Spinal cord (tissue), 10 donors: ENCODE data around the gene SPATA31D3. TPM values are rescaled to one million over a fixed set of nuclear protein-coding genes. Genes with fewer than 3 reads are reported as not detected.
"Not testable (repeated sequence)": the region's sequence is repeated elsewhere in the genome, so short reads cannot be mapped to it uniquely, and the experiment has no call there.

Experiments
- DNase-seq, 6 donors: peaks; one replicate each; pipeline versions ENCODE4 v3.0.0 to v3.0.0-alpha.2; 2013 to 2015; ENCODE audit warnings: low spot score in 6 of 6, low read depth in 4 of 6
- H3K27ac ChIP-seq: one replicate; pipeline ENCODE4 v1.5.1; 2013; ENCODE audit warnings: low read depth, low read length, control low read depth
- H3K27me3 ChIP-seq: one replicate; pipeline ENCODE4 v1.6.1; 2013; ENCODE audit warnings: low read length; ENCODE audit not compliant: control insufficient read depth, insufficient read depth
- H3K36me3 ChIP-seq: one replicate; pipeline ENCODE4 v1.6.1; 2013; ENCODE audit warnings: low read length; ENCODE audit not compliant: control insufficient read depth, insufficient read depth
- H3K4me1 ChIP-seq: one replicate; pipeline ENCODE4 v1.6.1; 2013; ENCODE audit warnings: low read length; ENCODE audit not compliant: control insufficient read depth, insufficient read depth
- H3K4me3 ChIP-seq: one replicate; pipeline ENCODE4 v1.5.1; 2013; ENCODE audit warnings: low read depth, low read length, control low read depth
- H3K9me3 ChIP-seq: one replicate; pipeline ENCODE4 v1.6.1; 2013; ENCODE audit warnings: low read length; ENCODE audit not compliant: control insufficient read depth, insufficient read depth
- WGBS: methylation state at CpG from one replicate; pipeline ENCODE4 v1.1.5; 2013; ENCODE audit warnings: missing lambda C conversion rate; ENCODE audit not compliant: insufficient coverage; 5-methylcytosine and 5-hydroxymethylcytosine counted together
- polyA plus RNA-seq, 2 donors: library from polyadenylated mRNA; unstranded; fragments of 120-200 nt; gene quantifications; one replicate each; pipeline ENCODE4 v1.2.1, GENCODE V29; 2013; ENCODE audit not compliant: insufficient read length in 2 of 2
- total RNA-seq, 2 donors: library from RNA; depleted of rRNA in 1 of 2; stranded (reverse); fragments of 120-200 nt in 1 of 2; fragments of >200 nt in 1 of 2; gene quantifications; one replicate each; pipeline versions ENCODE4 v1.2.3 to v1.2.4, GENCODE V29; 2013 to 2014
- donor health status: healthy.

SPATA31D3 gene
- total and polyA plus RNA-seq, 4 donors, result not detected

- H3K36me3 ChIP-seq, H3K4me1 ChIP-seq, H3K27ac ChIP-seq, H3K9me3 ChIP-seq, H3K27me3 ChIP-seq, H3K4me3 ChIP-seq, DNase-seq: not testable (repeated sequence)
- WGBS, result no CpG with 5 or more reads among the region's 3 CpGs
Measured at GRCh38 chr9:81918507-81918906, 24.8 kb upstream of the SPATA31D3 start.

GRCh38 chr9:81928305-81928704, 15.0 kb upstream of the SPATA31D3 start, which contains the start of gene SPATA31D4:
Gene SPATA31D4, plus strand, starts transcription at chr9:81928428. Its CDS starts 86 bp downstream, at chr9:81928514.
- H3K27me3 ChIP-seq, H3K4me1 ChIP-seq, DNase-seq, H3K27ac ChIP-seq, H3K9me3 ChIP-seq, H3K4me3 ChIP-seq, H3K36me3 ChIP-seq: not testable (repeated sequence)
- no CpG with 5 or more reads among the region's 3 CpGs for WGBS

- no CpG with 5 or more reads among the region's 6 CpGs for WGBS
- not testable (repeated sequence) for H3K27me3 ChIP-seq, H3K4me3 ChIP-seq, DNase-seq, H3K36me3 ChIP-seq, H3K27ac ChIP-seq, H3K4me1 ChIP-seq, H3K9me3 ChIP-seq
Measured at GRCh38 chr9:81930147-81930546, 13.2 kb upstream of the SPATA31D3 start.

GRCh38 chr9:81933547-81933946, 9.8 kb upstream of the SPATA31D3 start:
- H3K4me3 ChIP-seq, DNase-seq, H3K27ac ChIP-seq, H3K9me3 ChIP-seq, H3K36me3 ChIP-seq, H3K27me3 ChIP-seq, H3K4me1 ChIP-seq: not testable (repeated sequence)
- WGBS, result no CpG with 5 or more reads among the region's 3 CpGs

GRCh38 chr9:81948650-81949049, 5.3 kb downstream of the SPATA31D3 start:
- H3K9me3 ChIP-seq, H3K27ac ChIP-seq, H3K4me1 ChIP-seq, H3K27me3 ChIP-seq, H3K36me3 ChIP-seq, DNase-seq, H3K4me3 ChIP-seq: not testable (repeated sequence)
- WGBS, result no CpG with 5 or more reads among the region's 3 CpGs

GRCh38 chr9:81953096-81953495, 9.8 kb downstream of the SPATA31D3 start:
- no peak overlapping the region for H3K4me3 ChIP-seq
- H3K4me1 ChIP-seq, result no peaks in the 10 kb centered on the region
- no CpG with 5 or more reads among the region's 1 CpG for WGBS
- peaks cover 11% of the 10 kb centered on the region for H3K9me3 ChIP-seq
- no peaks in the 10 kb centered on the region for H3K27me3 ChIP-seq
- H3K27ac ChIP-seq, result no peak overlapping the region
- no peaks in the 10 kb centered on the region for H3K36me3 ChIP-seq
- no peak for DNase-seq

GRCh38 chr9:81955625-81956024, 12.3 kb downstream of the SPATA31D3 start:
- Histone ChIP-seq H3K27me3 (no peaks in the 10 kb centered on the region), H3K27ac (no peak overlapping the region), H3K36me3 (no peaks in the 10 kb centered on the region), H3K4me3 (no peak overlapping the region), H3K4me1 (no peaks in the 10 kb centered on the region), H3K9me3 (peaks cover 11% of the 10 kb centered on the region)
- no peak for DNase-seq

- H3K36me3 ChIP-seq, result no peaks in the 10 kb centered on the region
- H3K4me1 ChIP-seq, result no peaks in the 10 kb centered on the region
- WGBS, result no CpG with 5 or more reads among the region's 6 CpGs
- no peak for DNase-seq
- H3K4me3 ChIP-seq, result no peak overlapping the region
- H3K27me3 ChIP-seq, result no peaks in the 10 kb centered on the region
- H3K27ac ChIP-seq, result no peak overlapping the region
- no peaks in the 10 kb centered on the region for H3K9me3 ChIP-seq
Measured at GRCh38 chr9:81964218-81965171, 21.2 kb downstream of the SPATA31D3 start.

GRCh38 chr9:81968026-81968425, 24.7 kb downstream of the SPATA31D3 start:
- H3K4me1 ChIP-seq, result no peaks in the 10 kb centered on the region
- WGBS, result 94% methylated on average over 3 of the region's 3 CpGs
- H3K4me3 ChIP-seq, result no peak overlapping the region
- H3K36me3 ChIP-seq, result no peaks in the 10 kb centered on the region
- no peak for DNase-seq
- H3K27me3 ChIP-seq, result no peaks in the 10 kb centered on the region
- H3K9me3 ChIP-seq, result no peaks in the 10 kb centered on the region
- no peak overlapping the region for H3K27ac ChIP-seq

GRCh38 chr9:81969971-81970370, 26.7 kb downstream of the SPATA31D3 start:
- Histone ChIP-seq H3K9me3 (no peaks in the 10 kb centered on the region), H3K27me3 (no peaks in the 10 kb centered on the region), H3K4me3 (no peak overlapping the region), H3K27ac (no peak overlapping the region), H3K4me1 (no peaks in the 10 kb centered on the region), H3K36me3 (no peaks in the 10 kb centered on the region)
- no peak for DNase-seq
